ENCODE data around the gene RTKN2. TPM values are rescaled to one million over a fixed set of nuclear protein-coding genes. Genes with fewer than 3 reads are reported as not detected.

RTKN2 gene
- total RNA-seq, 1 experiment from 2014 or later: 7.3 TPM

DNA sequence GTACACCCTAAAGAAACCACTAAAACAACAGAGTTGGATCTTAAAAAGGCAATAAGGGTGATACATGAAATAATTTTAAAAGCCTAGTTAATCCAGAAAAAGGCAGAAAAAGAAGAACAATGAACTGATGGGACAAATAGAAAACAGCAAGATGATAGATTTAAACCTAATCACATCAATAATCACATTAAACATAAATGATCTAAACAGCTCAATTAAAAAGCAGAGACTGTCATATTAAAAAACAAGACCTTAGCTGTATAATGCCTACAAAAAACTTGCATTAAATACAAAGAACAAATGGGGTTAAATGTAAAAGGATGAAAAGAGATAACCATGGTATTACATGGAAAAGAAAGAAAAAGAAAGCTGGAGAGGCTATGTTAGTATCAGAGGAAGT lies 96.2 kb downstream of the RTKN2 start:
- no peak for DNase-seq (ENCODE audit: low spot score)

DNA sequence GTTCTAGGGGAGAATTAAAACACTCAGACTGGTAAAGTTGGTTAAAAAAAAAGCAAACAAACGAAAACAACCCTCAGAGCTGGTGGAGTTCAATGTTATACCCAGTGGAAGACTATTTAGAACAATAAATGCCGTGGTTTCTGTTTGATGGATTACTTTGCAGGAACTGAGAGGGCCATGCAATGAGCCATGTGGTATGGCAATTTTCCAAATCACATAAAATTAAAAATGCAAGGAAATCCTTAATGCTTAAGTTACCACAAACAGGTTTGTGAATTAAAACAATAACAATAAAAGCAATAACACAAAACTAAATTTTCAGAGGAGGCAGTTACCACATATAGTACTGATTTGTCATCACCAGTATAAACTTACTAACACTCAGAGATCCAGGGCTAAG lies 96.9 kb downstream of the RTKN2 start:
- peak; percentile 14 for DNase-seq (ENCODE audit: low spot score)

DNA sequence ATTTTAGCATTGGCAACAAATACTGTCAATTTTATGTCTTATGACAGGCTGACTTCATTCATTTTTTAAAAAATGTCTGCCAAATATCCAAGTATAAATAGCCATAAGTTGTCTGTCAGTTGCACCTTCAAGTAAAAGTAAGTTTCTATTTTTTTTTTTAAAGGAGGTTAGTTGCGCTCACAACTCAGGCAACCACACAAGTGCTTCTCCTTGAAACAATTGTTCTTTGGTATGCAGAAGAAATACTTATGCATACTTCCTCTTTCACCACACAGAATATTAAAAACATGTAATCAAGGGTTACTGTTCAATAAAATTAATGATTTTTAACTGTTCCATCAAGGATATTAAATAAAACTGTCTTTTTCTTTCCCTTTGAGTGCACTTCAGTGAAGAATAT lies 97.9 kb downstream of the RTKN2 start:
- DNase-seq (ENCODE audit: low spot score): no peak

DNA sequence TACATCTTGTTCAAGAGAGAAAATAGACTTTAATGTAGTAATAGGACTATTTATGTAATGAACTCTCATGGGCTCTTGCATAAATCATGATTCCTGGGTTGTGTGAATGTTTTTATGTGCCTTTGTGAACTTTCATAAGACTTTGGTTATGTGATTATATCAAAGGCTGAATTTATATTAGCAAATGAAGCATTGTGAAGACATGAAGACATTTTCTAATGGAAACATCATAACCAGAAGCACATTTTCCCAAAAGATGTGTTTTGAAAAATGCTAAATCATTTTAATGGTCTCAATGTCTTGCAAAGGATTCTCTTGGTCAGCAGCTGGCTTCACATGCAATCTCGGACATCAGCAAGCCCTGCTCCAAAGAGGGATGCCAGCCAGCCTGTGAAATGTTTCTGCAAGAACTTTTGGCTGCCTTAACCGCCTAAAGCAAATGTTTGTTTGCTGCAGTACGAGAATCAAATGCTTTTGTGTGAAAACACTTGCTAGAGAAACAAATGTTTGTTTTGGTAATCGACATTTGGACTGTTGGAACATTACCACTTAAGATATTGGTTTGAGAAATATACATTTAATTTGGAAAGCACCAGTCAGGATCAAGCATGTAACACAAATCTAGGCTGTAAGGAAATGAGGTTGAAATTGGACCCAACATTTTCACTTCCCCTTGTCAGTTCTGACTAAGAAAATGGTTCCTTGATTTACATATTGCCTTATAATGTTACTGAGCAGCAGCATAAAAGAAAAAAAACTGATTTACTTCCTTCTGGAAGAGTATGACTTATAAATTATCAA lies 102.1 kb downstream of the RTKN2 start:
- no peak for DNase-seq (ENCODE audit: low spot score)

DNA sequence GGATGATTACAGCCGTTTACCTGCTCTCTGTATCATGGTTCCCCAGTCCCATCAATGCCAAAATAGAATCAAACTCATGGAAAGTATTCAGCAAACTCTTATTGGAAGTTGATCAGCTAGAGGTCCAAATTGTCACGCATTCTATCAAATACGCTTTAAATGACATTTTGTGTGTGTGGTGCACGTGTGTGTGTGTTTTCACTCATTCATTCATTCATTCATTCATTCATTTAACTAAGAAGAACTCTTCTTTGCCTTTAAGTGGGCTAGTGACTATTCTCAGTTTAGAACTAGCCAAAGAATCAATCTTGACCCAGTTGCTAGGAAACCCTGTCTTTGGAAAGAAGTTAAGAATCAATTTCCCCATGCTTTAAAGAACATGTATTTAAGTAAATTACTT lies 102.8 kb downstream of the RTKN2 start:
- DNase-seq (ENCODE audit: low spot score): no peak

DNA sequence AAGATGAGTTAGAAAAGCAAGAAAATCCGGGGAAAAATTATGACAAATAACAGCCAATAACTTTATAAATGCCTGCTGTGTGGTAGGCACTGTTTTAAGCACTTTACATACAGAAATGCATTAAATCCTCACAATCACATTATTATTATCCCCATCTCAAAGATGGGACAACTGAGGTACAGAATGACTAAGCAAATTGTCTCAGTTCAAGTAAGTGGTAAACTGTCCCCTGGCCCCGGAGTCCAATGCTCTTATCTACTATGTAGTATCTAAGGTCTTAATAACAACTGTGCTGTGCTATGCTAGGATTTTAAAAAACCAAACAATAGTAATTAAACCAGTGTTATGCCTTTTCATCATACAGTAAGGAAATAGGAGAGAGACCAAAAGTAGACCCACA lies 105.6 kb downstream of the RTKN2 start:
- DNase-seq (ENCODE audit: low spot score): no peak

DNA sequence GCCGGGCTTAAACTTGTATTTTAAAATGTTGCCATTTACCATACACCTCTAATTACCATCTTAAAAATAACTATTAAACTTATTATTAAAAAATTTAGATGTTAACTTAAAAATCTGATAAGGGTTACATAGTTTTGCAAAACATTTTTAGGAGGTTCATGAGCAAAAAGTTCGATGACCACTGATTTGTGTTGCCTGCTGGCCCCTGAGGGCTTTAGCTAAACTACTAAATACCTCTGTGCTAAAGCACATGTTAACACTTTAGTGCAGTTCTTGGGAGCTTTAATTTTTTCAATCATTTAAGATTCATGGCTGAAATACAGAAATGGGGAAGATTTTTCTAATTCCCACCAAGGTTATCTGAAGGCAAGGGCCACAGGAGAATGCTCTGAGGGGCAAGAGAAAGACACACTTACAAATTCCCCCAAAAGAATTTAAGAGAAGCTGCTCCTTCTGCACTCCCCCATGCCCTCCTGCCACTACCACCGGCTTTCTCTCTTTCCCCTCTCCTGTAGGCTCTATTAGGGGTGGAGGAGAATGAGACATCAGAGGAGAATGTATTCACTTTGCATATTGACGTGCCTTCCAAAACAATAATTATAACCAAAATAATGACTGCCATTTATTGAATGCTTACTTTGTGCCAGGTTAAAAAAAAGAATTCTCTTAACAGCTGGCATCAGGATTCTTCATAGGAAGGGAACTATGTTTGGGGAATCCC lies 106.2 kb downstream of the RTKN2 start:
- DNase-seq (ENCODE audit: low spot score): no peak

DNA sequence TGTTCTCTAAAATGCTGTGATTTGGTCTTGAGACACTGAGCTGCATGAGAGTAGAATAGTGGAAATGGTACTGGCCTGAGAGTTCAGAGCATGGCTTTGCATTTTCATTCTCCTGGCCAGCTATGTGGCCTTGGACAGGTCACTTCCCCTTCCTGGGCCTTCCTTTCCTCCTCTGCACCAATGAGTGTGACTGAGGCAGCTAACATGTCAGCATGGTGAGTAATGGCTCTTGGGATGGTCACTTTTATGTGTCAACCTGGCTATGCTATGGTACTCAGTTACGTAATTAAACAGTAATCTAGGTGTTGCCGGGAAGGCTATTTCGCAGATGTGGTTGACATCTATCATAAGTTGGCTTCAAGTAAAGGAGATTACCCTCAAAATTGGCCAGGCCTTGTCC lies 109.3 kb downstream of the RTKN2 start:
- DNase-seq (ENCODE audit: low spot score): no peak

DNA sequence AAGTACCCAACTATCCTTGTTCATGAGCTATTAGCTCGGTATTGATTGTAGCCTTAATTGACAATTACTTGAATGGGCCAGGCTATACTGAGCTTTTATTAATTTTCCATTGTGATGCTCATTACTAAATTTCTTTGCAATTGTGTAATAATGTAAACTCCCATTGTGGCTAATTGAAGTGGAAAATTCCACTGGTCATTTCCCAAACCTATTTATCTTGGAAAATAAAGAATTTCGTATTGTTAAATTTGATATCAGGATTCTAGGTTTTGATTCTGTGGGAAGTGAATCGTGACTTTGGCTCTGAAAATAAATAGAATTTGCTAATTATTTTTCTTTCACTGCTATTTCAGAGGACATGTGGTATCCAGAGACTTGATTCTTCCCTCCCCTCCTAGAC lies 111.0 kb downstream of the RTKN2 start:
- no peak for DNase-seq (ENCODE audit: low spot score)

DNA sequence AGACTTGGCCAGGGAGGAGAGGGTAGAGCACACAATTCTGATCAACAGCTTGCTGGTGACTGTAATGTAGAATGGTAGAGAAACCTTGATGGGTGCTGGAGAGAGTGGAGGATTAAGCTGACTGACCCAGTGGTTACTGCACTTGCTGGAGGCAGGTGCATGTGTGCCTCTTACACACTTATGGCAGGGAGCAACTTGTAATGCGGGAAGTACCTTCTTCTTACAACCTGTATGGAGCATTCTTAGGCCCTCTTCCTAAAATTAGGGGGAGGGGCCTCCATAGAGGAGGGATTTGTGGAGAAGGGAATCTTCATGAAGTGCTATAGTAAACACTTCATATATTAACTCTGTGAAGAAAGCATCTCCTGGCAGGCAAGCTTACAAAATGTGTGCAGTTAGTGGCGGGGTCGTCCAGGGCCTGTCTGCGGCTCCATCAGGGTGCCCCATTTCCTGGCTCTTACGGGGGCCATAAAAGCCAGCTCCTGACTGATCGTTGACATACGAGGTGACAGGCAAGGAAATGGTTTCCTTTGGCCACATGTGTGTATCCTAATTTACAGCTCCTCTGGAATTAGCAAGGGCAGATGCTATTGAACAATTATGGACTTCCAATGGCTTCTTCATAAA lies 113.5 kb downstream of the RTKN2 start:
- DNase-seq (ENCODE audit: low spot score): no peak

DNA sequence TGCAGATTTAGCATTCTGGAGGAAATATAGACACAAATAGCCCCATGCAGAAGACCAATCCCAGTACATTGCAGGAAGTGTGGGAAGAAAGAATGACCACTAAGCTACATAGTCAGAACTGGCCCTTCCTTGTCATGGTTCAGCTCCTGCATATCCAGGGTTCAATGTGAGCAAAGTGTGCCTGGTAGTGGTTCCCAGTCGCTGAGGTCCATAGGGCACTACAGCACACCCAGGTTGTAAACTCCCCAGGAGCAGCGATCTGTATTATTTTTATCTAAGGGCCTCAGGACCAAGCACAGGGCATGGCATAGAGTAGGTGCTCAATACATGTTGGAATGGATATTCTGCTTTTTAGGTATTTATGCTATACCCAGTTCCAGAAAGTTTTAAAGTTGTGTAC lies 114.4 kb downstream of the RTKN2 start:
- no peak for DNase-seq (ENCODE audit: low spot score)

DNA sequence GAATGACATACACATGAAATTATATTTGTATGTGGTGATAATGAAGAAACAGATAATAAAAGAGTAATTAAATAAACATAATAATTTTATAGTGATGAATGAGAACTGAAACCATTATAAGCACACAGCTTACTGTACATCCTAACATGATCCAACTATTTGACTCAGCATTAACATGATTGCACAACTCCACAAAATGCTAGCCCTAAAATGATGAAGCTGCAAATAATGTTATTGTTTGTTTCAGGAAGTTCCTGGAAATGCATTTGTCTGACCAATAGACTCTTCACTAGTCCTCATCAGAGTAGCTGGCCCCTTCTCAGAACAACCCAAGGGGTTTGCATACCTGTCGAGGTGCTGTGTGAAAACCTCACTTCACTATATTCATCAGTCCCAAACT lies 115.5 kb downstream of the RTKN2 start:
- DNase-seq (ENCODE audit: low spot score): no peak

DNA sequence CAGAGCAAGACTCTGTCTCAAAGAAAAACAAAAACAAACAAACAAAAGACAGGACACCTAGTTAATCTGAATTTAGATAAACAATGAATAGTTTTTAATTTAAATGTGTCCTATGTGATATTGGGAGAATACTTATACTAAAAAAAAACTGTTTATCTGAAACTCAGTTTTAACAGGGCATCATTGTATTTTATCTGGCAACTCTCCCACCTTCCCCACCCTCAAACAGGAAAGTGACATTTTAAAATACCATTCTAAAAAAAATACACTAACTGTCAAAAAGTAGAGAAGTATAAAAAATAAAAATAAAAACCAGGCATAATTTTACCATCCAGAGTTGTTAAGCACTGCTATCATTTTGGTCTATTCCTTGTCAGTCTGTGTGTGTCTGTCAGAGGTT lies 119.0 kb downstream of the RTKN2 start:
- DNase-seq (ENCODE audit: low spot score): no peak

DNA sequence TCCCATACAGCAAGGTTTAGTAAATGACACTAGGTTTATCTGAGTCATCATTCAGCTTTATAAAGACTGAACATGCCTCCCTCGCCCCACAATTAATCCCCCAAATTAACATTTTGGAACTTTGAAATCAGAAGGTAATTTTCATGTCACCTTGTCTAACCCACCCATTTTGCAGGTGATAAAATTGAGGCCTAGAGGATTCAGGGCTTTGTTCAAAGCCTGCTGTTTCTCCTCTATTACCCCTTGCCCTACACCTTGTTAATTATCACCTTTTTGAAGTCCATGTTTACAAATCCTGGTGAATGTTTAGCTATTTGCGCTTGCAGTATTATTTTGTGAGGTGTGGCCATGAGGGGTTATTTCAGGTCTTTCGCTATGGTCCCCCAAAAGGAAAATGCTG lies 120.5 kb downstream of the RTKN2 start:
- DNase-seq (ENCODE audit: low spot score): no peak

DNA sequence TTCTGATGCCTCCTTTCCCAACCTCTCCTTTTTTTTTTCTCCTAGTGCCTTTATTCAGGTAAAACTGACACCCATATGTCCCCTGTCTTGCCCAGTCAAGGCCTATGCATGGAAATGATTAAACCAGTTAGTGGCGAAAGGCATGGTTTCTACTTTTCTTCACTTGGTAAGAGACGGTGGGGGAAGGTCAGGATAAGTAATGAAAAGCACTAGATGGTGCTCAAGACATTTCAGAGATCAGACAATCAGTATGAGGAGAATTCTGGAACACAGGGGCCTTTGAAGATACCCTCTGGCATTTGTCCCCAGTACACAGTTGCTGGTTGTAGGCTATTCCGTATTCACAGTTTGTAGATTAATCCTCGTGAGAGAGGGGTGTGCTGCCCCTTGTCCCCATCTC lies 121.2 kb downstream of the RTKN2 start:
- DNase-seq (ENCODE audit: low spot score): no peak

DNA sequence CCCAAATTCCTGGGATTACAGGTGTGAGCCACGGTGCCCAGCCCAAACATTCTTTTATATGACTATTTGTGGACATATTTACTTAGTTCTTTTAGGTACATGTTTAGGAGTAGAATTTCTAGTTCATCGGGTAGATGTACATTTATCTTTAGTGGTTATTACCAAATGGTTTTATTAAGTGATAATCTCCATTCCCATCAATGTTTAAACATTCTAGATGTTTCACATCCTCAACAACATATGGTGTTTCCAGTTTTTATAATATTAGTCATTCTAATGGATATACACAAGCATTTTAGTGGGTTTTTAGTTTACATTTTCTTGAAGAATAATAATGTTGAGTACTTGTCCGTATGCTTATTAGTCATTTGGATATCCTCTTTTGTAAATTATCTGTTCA lies 131.7 kb downstream of the RTKN2 start:
- no peak for DNase-seq (ENCODE audit: low spot score)

DNA sequence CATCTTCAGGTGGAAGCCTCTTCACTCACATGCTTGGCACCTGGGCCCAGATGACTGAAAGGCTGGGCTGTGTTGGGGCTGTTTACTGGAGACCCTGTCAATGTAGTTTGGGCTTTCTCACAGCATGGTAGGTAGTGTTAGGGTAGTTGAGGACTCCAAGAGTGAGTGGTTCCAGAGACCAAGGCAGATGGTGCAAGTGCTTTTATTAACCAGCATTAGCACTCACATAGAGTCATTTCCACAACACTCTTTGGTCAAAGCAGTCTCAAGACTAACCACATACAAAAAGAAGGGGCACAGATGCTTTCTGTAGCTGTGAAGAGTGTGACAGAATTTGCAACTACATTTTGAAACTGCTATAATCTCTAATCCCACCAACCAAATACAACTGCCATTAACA lies 135.0 kb downstream of the RTKN2 start:
- DNase-seq (ENCODE audit: low spot score): no peak

Other genes with a start within 250 kb of the RTKN2 start
- 0.85 and 2.6 TPM in 2 replicates for gene ZNF365, start 105.5 kb upstream of the RTKN2 start, total RNA-seq (2014; rRNA removed; shearing (Covaris generic))

All from H4 (cell line).